Frontal cortex (tissue), 4 donors: ENCODE measurements around the gene IMMT. TPM values are rescaled to one million over a fixed set of nuclear protein-coding genes. Genes with fewer than 3 reads are reported as not detected.
A peak's percentile ranks its signal among the peaks of the same experiment; 100 is the strongest.

Source experiments
- DNase-seq, 2 donors: peaks; one replicate each; pipeline ENCODE4 v3.0.0; 2012; ENCODE audit warnings: low spot score in 2 of 2
- FAIRE-seq: peaks from 2 replicates; lab custom pipeline; 2012; peaks lifted over from hg19 to GRCh38; lab: Jason Lieb, UNC
- total RNA-seq: library from RNA; depleted of rRNA; stranded (reverse); fragments of >200 nt; gene quantifications from one replicate; pipeline ENCODE4 v1.2.3, GENCODE V29; 2014
- donor health status: control.
- donor health status: control.
- donor health status: control.

The IMMT gene
- total RNA-seq, 1 donor from 2014 or later = 43.6 TPM

GRCh38 chr2:86226636-86227520, 31.6 kb upstream of the IMMT start:
- DNase-seq (no peak), FAIRE-seq (no peak)

GRCh38 chr2:86226070-86226469, 30.8 kb upstream of the IMMT start:
- DNase-seq (no peak), FAIRE-seq (no peak)

GRCh38 chr2:86225581-86225980, 30.3 kb upstream of the IMMT start:
- DNase-seq (peak; percentile 45 to 76), FAIRE-seq (no peak)

- FAIRE-seq (no peak), DNase-seq (no peak)
Measured at GRCh38 chr2:86224645-86225355, 29.5 kb upstream of the IMMT start.

GRCh38 chr2:86223927-86224560, 28.8 kb upstream of the IMMT start:
- DNase-seq (no peak), FAIRE-seq (no peak)

GRCh38 chr2:86223140-86223926, 28.1 kb upstream of the IMMT start:
- no peak for DNase-seq
- FAIRE-seq = no peak

DNA sequence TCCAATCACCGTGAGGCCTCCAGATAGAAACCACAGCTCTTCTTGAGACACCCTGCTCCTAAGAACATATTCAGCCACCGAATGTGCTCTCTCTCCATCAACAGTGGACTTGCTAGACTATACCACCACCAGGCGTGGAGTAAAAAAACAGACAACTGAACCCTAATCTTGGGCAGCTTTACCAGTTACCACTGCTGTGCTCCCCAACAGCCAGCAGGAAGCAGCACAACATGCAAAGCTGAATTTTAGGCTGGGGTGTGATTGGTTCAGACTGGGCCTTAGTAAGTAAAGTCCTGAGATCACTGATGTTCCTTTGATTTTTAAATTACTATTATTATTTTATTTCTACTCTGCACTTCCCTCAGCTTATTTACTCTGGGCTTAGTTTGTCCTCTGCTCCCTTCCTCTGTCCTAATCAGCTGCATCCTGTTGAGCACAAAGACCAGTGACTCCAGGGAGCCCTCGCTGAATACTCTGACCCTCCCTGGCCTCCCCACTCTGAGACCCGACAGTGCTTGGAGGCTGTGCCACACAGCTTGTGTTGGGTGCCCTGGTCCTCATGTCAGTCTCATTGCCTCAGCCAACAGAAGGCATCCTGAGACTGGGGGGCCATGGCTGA, 25.9 kb upstream of the IMMT start:
- FAIRE-seq = no peak
- no peak for DNase-seq

DNA sequence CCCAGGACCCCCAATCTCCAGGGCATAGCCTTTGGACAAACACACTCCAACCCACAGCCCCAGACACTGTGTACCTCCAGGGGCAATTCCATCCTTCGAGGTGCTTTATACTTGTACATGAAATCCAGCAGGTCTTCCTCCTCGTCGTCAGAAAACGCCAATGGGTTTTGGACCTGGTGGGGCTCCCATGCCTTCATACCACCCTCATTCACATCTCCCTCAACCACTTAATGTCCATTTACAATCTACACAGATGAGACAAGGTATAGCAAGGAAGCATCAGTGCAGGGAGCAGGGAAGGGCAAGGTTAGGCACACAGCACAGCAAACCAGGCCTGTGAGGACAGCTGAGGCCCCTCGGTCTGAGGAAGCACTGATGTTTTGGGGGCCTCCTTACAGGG, 24.6 kb upstream of the IMMT start:
- no peak for DNase-seq
- no peak for FAIRE-seq

- no peak for FAIRE-seq
- DNase-seq = no peak
Measured at GRCh38 chr2:86218124-86218523, 22.9 kb upstream of the IMMT start.

GRCh38 chr2:86216575-86217555, 21.6 kb upstream of the IMMT start:
- no peak for FAIRE-seq
- DNase-seq = no peak

DNA sequence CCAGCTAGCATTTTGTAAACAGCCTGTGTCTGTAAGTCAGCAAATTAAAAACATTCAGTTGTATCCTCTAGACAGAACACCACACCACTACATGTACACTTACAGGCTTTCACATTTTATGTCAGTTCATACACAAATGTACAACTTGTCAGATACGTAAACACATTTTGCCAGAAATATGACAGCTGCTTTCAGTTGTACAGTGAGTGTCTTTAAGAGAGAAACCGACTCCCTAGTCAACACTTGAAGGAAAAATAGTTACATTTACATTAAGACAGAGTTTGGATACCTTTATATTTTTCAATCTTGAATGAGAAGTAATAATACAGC, 19.2 kb upstream of the IMMT start:
- FAIRE-seq = no peak

GRCh38 chr2:86213699-86214502, 18.6 kb upstream of the IMMT start:
- no peak for FAIRE-seq

More for the DNA sequence above, 19.2 kb upstream of the IMMT start:
- no peak for DNase-seq

DNA sequence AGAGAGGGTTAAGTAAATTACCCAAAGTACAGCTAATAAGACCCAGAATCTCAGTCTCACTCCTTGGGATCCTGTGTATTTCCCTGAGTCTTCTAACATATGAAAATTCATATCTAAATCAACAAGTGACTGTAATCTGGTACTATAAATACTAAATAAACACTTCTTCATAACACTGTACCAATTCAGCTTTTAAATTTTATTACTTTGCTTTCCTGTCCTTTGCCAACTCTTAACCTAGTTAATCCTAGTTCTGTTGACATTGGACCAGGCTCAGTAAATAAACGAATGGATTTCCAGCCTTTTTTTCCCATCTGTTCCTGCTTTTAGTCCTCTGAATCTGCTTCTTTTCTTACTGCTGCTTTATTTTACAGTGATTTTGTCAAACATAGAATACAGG, 17.8 kb upstream of the IMMT start:
- DNase-seq (no peak), FAIRE-seq (no peak)

More at GRCh38 chr2:86213699-86214502, 18.6 kb upstream of the IMMT start:
- no peak for DNase-seq

DNA sequence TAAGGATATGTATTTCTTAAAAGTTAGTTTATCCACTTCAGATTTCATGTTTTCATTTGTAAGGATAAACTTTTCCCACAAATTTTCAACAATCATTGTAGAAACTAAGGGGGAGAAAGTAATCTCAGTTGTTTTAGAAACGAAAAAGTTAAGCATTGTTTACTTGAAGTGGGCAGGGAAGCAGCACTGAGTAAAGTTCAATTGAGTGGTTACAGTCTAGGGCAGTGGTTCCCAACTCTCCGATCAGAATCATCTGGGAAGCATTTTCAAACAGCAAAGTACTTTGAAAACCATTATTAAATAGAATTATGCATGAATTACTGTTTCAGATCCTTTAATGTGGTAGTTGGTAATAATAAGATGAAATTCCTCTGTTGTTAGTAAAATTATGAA, 16.5 kb upstream of the IMMT start:
- DNase-seq = no peak
- no peak for FAIRE-seq

DNA sequence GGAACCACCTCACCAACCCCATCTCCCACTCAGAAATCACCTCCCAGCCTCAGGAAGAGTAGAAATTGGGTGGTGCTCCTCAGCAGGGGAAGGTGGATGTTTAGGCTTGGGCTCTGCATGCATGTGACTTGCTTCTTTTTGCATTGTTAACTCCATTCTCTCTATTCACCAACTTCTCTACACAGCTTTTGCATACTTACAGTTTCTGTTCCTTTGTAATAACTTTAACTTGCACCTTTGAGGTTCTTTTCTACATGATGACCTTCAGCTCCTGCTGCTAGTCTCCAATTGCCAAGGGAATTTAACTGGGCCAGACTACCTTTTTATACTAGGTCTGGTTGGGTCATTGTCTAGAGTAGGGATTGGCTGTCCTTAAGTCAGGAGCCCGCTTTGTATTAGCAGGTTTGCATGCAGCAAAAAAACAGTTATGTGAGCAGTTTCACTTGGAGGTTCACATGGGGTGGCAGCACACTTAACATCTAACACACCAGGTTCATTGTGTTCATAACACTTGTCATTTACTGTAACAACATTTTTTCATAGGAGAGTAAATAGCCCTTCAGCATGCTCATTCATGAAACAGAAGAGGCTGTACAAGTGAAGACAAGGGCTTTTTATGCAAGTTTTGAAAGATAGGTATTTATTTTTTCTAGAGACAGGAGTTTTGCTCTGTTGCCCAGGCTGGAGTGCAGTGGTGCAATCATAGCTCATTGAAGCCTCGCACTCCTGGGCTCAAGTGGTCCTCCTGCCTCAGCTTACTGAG, 16.0 kb upstream of the IMMT start:
- no peak for FAIRE-seq

GRCh38 chr2:86204458-86204857, 9.2 kb upstream of the IMMT start:
- FAIRE-seq (no peak), DNase-seq (no peak)

More for the DNA sequence above, 16.0 kb upstream of the IMMT start:
- DNase-seq = no peak

DNA sequence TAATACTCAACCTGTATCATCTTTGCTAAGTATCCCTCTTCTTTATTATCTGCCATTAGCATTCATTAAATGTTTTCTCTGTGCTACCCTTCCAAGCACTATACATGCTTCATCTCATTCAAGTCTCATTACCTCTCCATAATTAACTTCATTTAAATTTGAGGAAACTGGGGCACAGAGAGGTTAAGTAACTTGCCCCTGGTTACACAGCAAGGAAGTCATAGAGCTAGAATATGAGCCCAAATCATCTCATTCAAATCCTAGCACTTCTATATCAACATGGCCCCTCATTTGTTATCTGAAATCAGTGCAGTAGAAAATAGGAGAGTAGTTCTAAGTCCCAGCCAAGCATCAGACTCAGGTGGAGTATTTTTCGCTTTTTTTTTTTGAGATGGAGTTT, 8.4 kb upstream of the IMMT start:
- DNase-seq (no peak), FAIRE-seq (no peak)
